RWPE1 (cell line): Measurements from ENCODE around the gene NUDT21.

Source experiments
- CTCF ChIA-PET: fragments of 350-600 bp; sonication (Branson Sonifier 250); formaldehyde crosslinking; extraction: SDS; loops from one replicate; lab custom pipeline; 2021; lab: Yijun Ruan, JAX
- POLR2A ChIA-PET: fragments of 400-600 bp; formaldehyde crosslinking; extraction: SDS; loops from one replicate; lab custom pipeline; 2020; ENCODE audit warnings: antibody characterized with exemption; ENCODE audit not compliant: low non-redundant PET; lab: Yijun Ruan, JAX
- DNase-seq: peaks from one replicate; pipeline ENCODE4 v3.0.0; 2012; ENCODE audit warnings: low spot score
- H3K27ac ChIP-seq: fragments of 450-650 bp; 2 replicates; pipeline ENCODE4 v1.5.1; 2017
- CTCF ChIP-seq: fragments of 450-650 bp; conservative IDR thresholded peaks from 2 replicates; pipeline ENCODE4 v1.5.1; 2017; ENCODE audit warnings: low read depth, mild to moderate bottlenecking

The NUDT21 gene

GRCh38 chr16:56482683-56483236, 31.6 kb upstream of the NUDT21 start:
- H3K27ac ChIP-seq, result no peak overlapping the region
- TF ChIP-seq CTCF, result no peak
- DNase-seq, result no peak
- CTCF ChIA-PET, result no interaction called here
- POLR2A ChIA-PET, result no interaction called here

GRCh38 chr16:56481468-56482122, 30.5 kb upstream of the NUDT21 start:
- no peak for DNase-seq
- ChIA-PET CTCF (interaction anchor here (0.7 kb wide), 1 partner anchor 197 kb away, joined by 3 read pairs; no protein-coding TSS in a partner anchor), POLR2A (no interaction called here)
- H3K27ac ChIP-seq, result no peak overlapping the region
- TF ChIP-seq CTCF, result no peak

GRCh38 chr16:56480776-56481467, 29.8 kb upstream of the NUDT21 start:
- no peak overlapping the region for H3K27ac ChIP-seq
- TF ChIP-seq CTCF, result no peak
- CTCF ChIA-PET, result no interaction called here
- POLR2A ChIA-PET, result no interaction called here
- no peak for DNase-seq

GRCh38 chr16:56479469-56479868, 28.3 kb upstream of the NUDT21 start:
- ChIA-PET POLR2A (no interaction called here), CTCF (interaction anchor here (0.7 kb wide), 1 partner anchor 14 kb away, joined by 3 read pairs; no protein-coding TSS in a partner anchor)
- no peak for TF ChIP-seq CTCF
- H3K27ac ChIP-seq, result peak overlapping the region; percentile 33; the same call in 1 of the 2 replicates
- DNase-seq, result no peak

GRCh38 chr16:56478281-56479049, 27.3 kb upstream of the NUDT21 start:
- no peak for DNase-seq
- ChIA-PET CTCF (interaction anchor here (0.7 kb wide), 1 partner anchor 92 kb away, joined by 6 read pairs; no protein-coding TSS in a partner anchor), POLR2A (no interaction called here)
- TF ChIP-seq CTCF, result no peak
- H3K27ac ChIP-seq, result no peak overlapping the region
